GM10266 (cell line): ENCODE measurements around the gene ADAMTS2.

Source experiments
- DNase-seq: peaks from one replicate; pipeline ENCODE4 v3.0.0; 2012; ENCODE audit errors: extremely low spot score
- CTCF ChIP-seq: IDR thresholded peaks from 2 replicates; pipeline ENCODE4 v1.5.1; 2012; ENCODE audit warnings: mild to moderate bottlenecking, low read depth; ENCODE audit not compliant: control insufficient read depth, insufficient read depth; ENCODE audit errors: missing control alignments

The ADAMTS2 gene

GRCh38 chr5:179371121-179371510 lies 25.9 kb upstream of the ADAMTS2 start:
- no peak for DNase-seq
- TF ChIP-seq CTCF: no peak

- DNase-seq: no peak
- no peak for TF ChIP-seq CTCF
These were observed 25.3 kb upstream of the ADAMTS2 start for GRCh38 chr5:179370490-179371120.

DNA sequence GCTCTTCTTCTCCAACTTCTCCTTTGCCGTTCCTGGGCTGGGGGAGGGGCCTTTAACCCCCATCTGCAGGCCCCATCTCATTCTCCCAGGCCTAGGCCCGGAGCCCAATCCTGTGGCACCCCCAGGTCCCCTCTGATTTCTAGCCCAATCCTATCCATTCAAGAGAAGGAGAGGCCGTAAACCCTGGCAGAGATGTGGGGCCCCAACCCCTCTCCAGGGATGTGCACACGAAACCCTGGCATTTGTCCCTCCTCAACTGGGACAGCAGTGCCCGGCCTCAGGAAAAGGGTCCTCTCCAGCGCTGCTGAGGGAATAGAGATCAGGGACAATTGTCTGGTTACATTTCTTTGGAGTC lies 24.2 kb upstream of the ADAMTS2 start:
- no peak for DNase-seq
- no peak for TF ChIP-seq CTCF

DNA sequence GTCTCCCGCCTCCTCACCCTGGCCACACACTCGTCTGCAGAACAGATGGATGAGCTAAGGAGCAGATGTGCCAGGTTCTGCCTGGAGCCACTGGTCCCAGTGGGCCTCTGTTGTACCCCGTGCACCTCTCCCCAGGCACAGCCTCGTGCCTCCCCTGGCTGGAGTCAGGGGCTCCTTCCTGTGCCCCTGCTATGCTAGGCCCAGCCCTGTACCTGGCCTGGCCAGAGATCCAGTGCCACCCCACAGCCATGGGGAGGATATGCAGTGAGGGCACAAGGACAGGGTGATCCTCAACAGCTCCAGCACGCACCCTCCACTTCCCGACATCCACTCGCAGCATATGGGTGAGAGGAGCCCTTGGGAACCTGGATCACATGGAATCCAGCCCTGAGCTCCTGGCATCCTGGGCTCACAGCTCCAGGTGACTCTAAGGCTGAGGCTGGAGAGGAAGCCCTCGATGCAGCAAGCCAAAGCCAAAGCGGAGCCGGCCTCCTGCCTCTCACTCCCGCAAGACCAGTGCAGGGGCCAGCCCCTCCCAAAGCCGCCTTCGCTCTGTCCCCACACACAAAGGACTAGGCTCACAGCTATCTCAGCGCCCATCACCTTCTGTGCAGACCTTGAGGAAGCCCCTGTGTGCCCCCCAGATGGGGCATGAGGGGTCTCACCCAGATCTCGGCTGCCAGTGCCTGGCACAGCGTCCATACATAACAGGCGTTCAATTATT lies 23.7 kb upstream of the ADAMTS2 start:
- TF ChIP-seq CTCF: no peak
- DNase-seq: no peak

DNA sequence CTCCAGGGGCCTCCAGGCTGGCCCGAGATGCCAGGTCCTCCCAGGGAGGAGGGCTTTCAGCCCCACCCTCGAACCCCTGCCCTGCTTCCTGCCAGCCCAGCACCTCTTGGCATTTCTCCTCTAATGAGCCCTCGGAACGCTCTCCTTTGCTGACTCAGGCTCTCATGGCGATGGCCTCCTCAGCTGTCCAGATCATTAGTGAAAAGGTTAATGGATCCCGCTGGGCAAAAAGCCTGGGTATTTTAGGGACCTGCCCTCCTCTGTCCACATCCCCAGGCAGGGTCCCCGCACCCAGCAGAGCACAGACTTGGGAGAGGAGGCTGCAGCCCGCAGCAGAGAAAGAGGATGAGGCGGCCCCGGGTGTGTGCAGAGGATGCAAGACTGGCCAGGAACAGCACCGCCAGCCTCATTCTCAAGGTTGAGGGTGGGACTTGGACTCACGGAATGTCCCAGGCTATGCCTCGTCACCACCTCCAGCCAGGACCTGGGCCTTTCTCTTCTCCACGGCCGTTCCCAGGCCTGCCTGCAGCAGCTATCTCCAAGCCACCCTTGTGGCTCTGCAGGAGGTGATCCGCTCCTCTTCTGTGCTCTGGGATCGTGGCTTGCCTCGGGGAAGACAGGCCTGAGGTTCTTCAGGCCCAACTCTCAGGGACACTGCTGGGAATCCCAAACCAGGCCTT lies 23.0 kb upstream of the ADAMTS2 start:
- TF ChIP-seq CTCF: no peak
- no peak for DNase-seq

- DNase-seq: no peak
- TF ChIP-seq CTCF: no peak
These were observed 22.2 kb upstream of the ADAMTS2 start for GRCh38 chr5:179367491-179367890.

DNA sequence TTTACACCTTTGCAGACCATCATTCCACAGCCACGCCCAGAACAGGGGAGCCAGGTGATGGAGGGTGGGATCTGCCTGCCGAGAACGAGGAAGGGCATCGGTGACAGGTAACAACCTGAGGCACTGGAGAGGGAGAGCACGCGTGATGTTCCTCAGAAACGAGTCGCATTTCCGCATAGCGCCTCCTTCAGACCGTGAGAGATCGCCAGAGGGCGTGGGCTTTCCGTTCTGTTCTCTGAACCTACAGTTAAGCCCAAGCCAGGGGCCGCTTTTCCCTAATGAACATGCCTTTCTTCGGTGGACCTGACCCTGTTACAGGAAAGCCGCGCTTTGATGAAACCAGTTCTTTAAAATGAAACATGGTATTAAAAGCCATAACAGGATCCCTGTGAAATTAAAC lies 17.1 kb upstream of the ADAMTS2 start:
- DNase-seq: no peak
- no peak for TF ChIP-seq CTCF
